Glomerular visceral epithelial cell (primary cell): ENCODE results near the gene MCF2L.

Experiments used
- DNase-seq: peaks from one replicate; pipeline ENCODE4 v3.0.0-alpha.2; 2016; ENCODE audit errors: extremely low spot score

Gene MCF2L

GRCh38 chr13:112982281-112983041, 13.4 kb downstream of the MCF2L start:
- no peak for DNase-seq

- no peak for DNase-seq
Measured at GRCh38 chr13:112983042-112983305, 14.0 kb downstream of the MCF2L start.

GRCh38 chr13:112983428-112984196, 14.6 kb downstream of the MCF2L start:
- DNase-seq, result no peak

DNA sequence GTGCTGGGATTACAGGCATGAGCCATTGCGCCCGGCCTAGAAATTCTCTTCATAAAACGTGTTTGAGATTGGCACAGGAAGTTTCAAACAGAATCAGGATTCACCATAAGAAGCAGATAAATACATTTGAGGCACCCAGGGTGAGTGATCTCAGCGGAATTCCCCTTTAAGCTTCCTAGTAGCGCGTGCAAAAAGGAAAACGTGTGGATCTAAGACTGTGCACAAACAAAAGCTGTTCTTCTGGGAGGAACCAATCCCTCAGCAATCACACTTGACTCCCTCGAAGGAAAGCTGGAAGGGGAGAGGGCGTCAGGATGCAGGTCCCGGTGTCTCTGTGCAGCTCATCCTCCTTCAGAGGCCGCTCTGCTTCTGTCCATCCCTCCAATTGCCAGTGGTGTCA, 15.5 kb downstream of the MCF2L start:
- no peak for DNase-seq

DNA sequence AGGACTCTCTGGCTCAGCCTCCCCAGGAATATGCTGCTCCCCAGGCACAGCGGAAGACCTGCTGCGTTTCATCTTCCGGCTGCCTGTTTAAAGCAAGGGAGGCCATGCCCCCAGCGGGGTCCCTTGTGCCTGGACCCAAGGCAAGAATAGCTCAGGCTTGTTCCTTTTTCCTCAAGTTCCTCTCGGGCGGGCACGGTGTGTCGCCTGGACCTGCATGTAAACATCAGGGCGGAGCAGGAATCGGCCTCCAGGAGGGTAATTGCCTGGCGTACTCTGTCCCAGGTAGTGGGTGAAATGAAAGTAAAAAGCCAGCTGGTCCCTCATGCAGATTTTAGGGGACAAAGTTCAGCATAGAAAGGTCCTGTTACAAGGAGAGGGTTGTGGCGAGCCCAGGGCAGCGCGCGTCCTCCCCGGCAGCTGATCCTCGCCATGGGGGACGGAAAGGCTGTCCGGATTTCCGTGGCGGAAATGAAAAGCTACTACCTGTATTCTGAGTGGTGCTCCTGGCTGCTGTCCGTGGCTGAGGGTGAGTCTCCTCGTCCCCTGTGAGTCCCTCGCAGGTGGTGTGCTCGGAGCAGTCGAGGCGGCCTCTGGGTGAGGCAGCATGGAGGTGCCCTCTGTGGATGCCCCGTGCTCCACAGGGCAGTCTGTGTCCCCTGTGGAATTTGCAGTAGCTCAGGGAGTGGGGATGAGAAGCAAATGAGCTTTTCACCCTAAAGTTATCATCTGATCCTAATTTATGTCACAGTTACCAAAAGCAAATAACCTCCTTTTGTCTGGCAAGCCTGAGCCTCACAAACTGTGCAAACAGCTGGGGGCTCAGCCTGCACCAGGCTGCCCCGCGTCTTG, 16.2 kb downstream of the MCF2L start:
- DNase-seq, result no peak

- DNase-seq, result no peak
Measured at GRCh38 chr13:112985803-112986408, 16.9 kb downstream of the MCF2L start.

GRCh38 chr13:112986470-112986869, 17.5 kb downstream of the MCF2L start:
- no peak for DNase-seq

- no peak for DNase-seq
Measured at GRCh38 chr13:112986946-112987681, 18.1 kb downstream of the MCF2L start.

DNA sequence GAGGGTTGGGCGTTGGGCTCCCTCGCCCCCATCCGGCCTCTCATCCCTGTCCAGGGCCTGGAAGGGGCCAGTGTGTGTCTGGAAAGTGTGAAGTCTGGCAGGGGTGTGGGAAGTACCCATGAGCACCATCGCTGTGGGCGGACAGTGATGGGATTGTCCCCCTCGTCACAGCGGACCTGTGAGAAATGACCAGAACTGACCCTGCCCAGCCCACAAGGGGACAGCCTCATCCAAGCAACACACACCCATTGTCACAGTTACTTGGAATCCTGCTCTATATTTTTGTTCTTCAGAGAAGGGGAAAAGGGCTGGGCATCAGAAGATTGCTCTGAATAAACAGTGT, 18.6 kb downstream of the MCF2L start:
- DNase-seq, result no peak

- DNase-seq, result no peak
Measured at GRCh38 chr13:112990783-112991182, 21.8 kb downstream of the MCF2L start.

DNA sequence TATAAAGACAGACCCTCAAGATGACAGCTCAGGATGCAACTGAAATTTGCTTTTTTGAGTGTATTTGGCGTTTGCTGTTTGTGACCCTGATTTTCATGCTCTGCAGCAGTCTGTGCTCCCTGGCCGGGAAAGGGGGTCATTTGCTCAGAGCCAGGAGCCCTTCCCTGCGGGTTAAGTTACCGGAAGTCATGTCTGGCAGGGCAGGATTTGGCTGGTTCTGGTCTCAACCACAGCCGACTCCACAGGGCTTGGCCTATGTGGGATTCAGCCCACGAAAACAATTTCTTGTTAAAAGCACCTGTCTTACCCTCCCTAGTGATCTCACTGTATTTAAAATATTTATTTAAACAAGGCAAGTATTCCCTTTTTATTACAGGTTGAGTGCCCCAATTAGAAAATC, 22.6 kb downstream of the MCF2L start:
- no peak for DNase-seq

GRCh38 chr13:112992931-112993680, 24.1 kb downstream of the MCF2L start:
- DNase-seq, result no peak

DNA sequence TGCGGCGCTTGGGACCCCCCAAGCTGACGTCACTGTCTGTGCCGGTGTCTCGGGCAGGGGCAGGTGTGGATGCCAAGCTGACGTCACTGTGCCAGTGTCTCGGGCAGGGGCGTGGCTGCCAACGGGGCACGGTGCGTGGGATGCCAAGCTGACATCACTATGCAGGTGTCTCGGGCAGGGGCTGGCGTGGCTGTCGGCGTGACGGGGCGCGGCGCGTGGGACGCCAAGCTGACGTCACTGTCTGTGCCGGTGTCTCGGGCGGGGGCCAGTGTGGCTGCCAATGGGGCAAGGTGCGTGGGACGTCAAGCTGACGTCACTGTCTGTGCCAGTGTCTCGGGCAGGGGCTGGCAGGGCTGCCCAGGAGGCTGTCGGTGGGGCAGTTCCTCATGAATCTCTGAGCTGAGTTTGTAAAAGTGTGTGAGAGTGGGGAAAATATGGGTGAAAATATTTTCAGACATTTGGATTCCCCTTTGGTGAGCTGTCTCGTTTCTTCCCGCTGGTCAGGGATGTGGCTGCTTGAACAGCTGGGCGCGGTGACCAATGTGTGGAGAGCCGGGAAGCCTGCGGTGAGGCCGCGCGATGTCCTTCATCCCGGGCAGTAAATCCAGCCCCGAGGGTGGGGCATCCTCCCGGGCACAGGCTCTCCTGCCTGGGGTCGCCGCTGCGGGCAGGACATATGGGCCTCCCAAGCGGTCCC, 25.2 kb downstream of the MCF2L start:
- DNase-seq, result no peak

DNA sequence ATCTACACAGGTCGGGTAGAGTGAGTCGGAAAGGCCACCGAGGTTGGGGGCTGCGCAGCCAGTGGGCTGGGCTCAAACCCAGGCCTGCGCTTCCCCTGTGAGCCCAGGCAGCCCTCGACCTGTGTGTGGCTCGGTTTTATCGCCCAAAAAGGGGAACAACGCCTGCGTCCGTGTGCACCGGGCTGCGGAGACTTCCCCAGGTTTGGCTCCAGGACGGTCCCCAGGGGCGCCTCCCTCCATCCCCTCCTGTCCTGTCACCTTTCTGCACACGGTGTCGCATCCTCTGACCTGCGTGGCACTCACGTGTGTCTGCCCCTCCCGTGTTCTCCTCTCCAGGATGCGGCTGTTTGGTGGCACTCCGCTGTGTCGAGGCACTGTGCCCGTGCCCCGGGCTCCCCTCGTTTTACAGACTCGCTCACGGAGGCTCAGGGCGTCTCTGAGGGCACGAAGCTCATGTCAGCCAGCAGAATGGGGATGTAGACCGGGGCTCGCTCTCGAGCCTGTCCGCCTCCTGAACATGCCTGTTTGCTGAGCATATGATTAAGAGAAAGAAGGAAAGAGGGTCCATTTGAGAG, 25.9 kb downstream of the MCF2L start:
- DNase-seq, result no peak

DNA sequence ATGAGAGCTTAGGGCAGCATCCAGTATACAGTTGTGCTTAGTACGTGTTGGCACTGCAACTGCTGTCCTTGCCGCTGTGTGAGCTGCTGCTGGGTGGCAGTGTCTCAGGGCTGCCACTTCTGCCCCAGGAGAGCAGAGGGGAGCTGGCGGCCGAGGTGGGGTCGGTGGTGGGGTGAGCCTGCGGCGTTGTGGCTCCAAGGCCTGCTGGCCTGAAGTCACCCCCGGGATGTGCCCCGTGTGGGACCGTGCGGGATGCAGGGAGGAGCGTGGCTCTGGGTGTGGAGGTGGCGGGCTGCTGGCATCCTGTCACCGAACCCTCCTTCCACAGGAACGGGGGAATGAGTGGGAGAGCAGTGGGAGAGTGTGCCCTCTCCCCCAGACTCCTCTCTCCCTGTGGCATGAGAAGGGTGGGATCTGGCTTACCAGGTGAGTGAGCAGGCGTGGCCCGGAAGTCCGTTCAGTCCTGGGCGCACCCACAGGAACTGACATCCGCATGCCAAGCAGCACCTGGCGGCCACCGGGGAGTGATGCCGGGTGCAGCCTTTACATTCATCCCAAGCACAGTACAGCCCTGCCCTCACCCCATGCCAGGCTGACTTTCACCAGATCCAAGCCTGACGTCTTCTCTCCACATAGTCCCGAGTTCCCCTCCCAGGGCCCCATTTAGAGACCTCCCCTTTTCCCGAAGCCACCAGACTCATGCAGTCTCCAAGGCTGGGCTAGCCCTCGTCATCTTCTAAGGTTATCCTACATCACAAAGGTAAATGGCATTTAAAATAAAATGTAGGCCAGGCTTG, 26.6 kb downstream of the MCF2L start:
- DNase-seq, result no peak

DNA sequence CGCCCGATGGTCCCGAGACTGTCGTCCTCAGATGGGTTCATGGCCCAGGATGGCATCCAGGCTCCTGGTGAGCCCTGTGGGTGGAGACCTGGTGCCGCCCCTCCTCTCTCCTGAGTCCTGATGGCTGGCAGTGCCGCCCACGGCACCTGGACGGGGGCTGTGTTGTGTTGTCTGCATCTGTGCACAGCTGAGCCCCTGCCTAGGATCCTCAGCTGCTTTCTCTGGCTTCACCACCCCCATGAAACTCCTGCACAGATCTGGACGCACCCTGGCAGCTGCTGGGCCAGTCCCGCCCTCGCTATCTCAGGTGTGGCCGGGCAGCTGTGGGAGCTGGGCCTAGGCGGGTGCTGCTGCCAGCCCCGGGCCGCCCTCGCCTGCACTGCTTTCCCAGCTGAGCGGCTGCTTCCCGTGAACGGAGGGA, 27.7 kb downstream of the MCF2L start:
- no peak for DNase-seq

- no peak for DNase-seq
Measured at GRCh38 chr13:112997188-112998130, 28.4 kb downstream of the MCF2L start.
